Right lobe of liver (tissue), 6 donors: ENCODE data around the gene AIG1. TPM values are rescaled to one million over a fixed set of nuclear protein-coding genes. Genes with fewer than 3 reads are reported as not detected.

Source experiments
- ATAC-seq, 4 donors: fragments of 200-7000 bp; cut with Tn5 transposase; one replicate each; pipeline ENCODE4 v1.9.1; 2020; ENCODE audit warnings: mild to moderate bottlenecking in 4 of 4, moderate library complexity in 4 of 4
- DNase-seq, 3 donors: peaks; one replicate each; pipeline ENCODE4 v3.0.0-alpha.2; 2020
- H3K27ac ChIP-seq, 3 donors: fragments of 200-600 bp; one replicate each; pipeline ENCODE4 v1.8.0; 2022
- H3K27me3 ChIP-seq, 2 donors: fragments of 200-600 bp; one replicate each; pipeline ENCODE4 v1.8.0; 2022
- H3K36me3 ChIP-seq, 4 donors: fragments of 200-600 bp; sonication (generic) in 1 of 4; one replicate each; pipeline versions ENCODE4 v1.5.1 to v1.8.0; 2017 to 2022; ENCODE audit warnings: control low read depth in 1 of 4
- H3K4me1 ChIP-seq, 4 donors: fragments of 200-600 bp; sonication (generic) in 1 of 4; one replicate each; pipeline versions ENCODE4 v1.5.1 to v1.8.0; 2017 to 2022; ENCODE audit warnings: control low read depth in 1 of 4
- H3K4me3 ChIP-seq, 3 donors: fragments of 200-600 bp; one replicate each; pipeline ENCODE4 v1.8.0; 2022
- H3K9me3 ChIP-seq, 4 donors: fragments of 200-600 bp; sonication (generic) in 1 of 4; one replicate each; pipeline versions ENCODE4 v1.5.1 to v1.8.0; 2017 to 2022; ENCODE audit warnings: control low read depth in 1 of 4
- CTCF ChIP-seq, 4 donors: fragments of 200-600 bp in 3 of 4; fragments of 450-650 bp in 1 of 4; IDR thresholded peaks; one replicate each; pipeline versions ENCODE4 v1.5.1 to v1.8.0; 2016 to 2022; ENCODE audit warnings: antibody characterized with exemption in 4 of 4, mild to moderate bottlenecking in 2 of 4
- POLR2A ChIP-seq: fragments of 450-650 bp; IDR thresholded peaks from one replicate; pipeline ENCODE4 v1.6.1; 2017; ENCODE audit warnings: antibody characterized with exemption, mild to moderate bottlenecking
- WGBS: methylation state at CpG from one replicate; pipeline ENCODE4 v1.1.6; 2018; ENCODE audit warnings: low coverage, low lambda C conversion rate; ENCODE audit not compliant: insufficient coverage; ENCODE audit errors: missing lambda C conversion rate; 5-methylcytosine and 5-hydroxymethylcytosine counted together
- intact Hi-C, 2 donors: fragments of 100-400 bp; cut with DNase I; formaldehyde crosslinking; loops; one replicate each; pipeline versions ENCODE4 v1.11.2 to v1.14.1; 2022
- total RNA-seq, 6 experiments: library from RNA; depleted of rRNA in 2 of 6; stranded (reverse); fragments of >200 nt in 2 of 6; fragmentation: NEBNext Ultra II Directional in 3 of 6; extraction: Animal tissue kit (Norgen Biotek cat#: 25700) in 3 of 6; gene quantifications; one replicate each; pipeline versions ENCODE4 v1.1.0 to v1.2.4, GENCODE V29; 2016 to 2023
- donor health status: DM: no; HTN: yes; CAD: no.
- donor health status: DM: no; HTN: no; CAD: no.
- donor health status: DM: no; HTN: no; CAD: no.
- donor health status: DM: no; HTN: yes; CAD: no.
- donor health status: DM: no; HTN: yes; CAD: no.

Gene AIG1
- total RNA-seq, 6 experiments from 2014 or later: 81.4 to 151 (median 111) TPM

- DNase-seq (no peak), ATAC-seq (no peak)
- 85% methylated on average over 2 of the region's 2 CpGs for WGBS
- Histone ChIP-seq H3K4me3 (no peak overlapping the region), H3K27me3 (no peaks in the 10 kb centered on the region), H3K27ac (no peak overlapping the region), H3K9me3 (no peaks in the 10 kb centered on the region), H3K36me3 (peaks cover 0 to 4% (median 0%) of the 10 kb centered on the region in 4 donors), H3K4me1 (no peaks in the 10 kb centered on the region)
- TF ChIP-seq CTCF (IDR thresholded peaks at IDR 0.05) (no peak), POLR2A (no peak)
- intact Hi-C loops: no loop called here
Measured at GRCh38 chr6:143363299-143363698, 302.6 kb downstream of the AIG1 start.

GRCh38 chr6:143368426-143368825 lies 307.7 kb downstream of the AIG1 start:
- DNase-seq (no peak), ATAC-seq (no peak)
- Histone ChIP-seq H3K27me3 (no peaks in the 10 kb centered on the region), H3K4me3 (no peak overlapping the region), H3K27ac (no peak overlapping the region), H3K9me3 (no peaks in the 10 kb centered on the region), H3K4me1 (no peaks in the 10 kb centered on the region), H3K36me3 (no peaks in the 10 kb centered on the region)
- TF ChIP-seq POLR2A: no peak
- no peak for TF ChIP-seq CTCF (IDR thresholded peaks at IDR 0.05)
- intact Hi-C loops: no loop called here
- 94% methylated on average over 2 of the region's 2 CpGs for WGBS

GRCh38 chr6:143369971-143370370 lies 309.3 kb downstream of the AIG1 start:
- H3K27me3 ChIP-seq: no peaks in the 10 kb centered on the region
- intact Hi-C loops: no loop called here
- H3K4me1 ChIP-seq: no peaks in the 10 kb centered on the region
- no peaks in the 10 kb centered on the region for H3K9me3 ChIP-seq
- no peak for DNase-seq
- no peak for ATAC-seq
- TF ChIP-seq CTCF (IDR thresholded peaks at IDR 0.05): no peak
- TF ChIP-seq POLR2A: no peak
- H3K27ac ChIP-seq: no peak overlapping the region
- WGBS: 62% methylated on average over 3 of the region's 3 CpGs
- H3K4me3 ChIP-seq: no peak overlapping the region
- H3K36me3 ChIP-seq: no peaks in the 10 kb centered on the region

GRCh38 chr6:143370812-143371370 lies 310.2 kb downstream of the AIG1 start:
- Histone ChIP-seq H3K4me3 (no peak overlapping the region), H3K9me3 (no peaks in the 10 kb centered on the region), H3K36me3 (no peaks in the 10 kb centered on the region), H3K4me1 (no peaks in the 10 kb centered on the region), H3K27ac (no peak overlapping the region), H3K27me3 (no peaks in the 10 kb centered on the region)
- TF ChIP-seq POLR2A: no peak
- no peak for TF ChIP-seq CTCF (IDR thresholded peaks at IDR 0.05)
- no peak for ATAC-seq
- intact Hi-C loops: no loop called here
- DNase-seq: no peak
- WGBS: 68% methylated on average over 4 of the region's 5 CpGs
